ENCODE results near the gene SRRM2.

GRCh38 chr16:2736476-2737237 is 15.8 kb upstream of the SRRM2 start:
- TF ChIP-seq ZNF639 (CRISPR knock-in tag; conservative IDR thresholded peaks at IDR 0.05 in 1 of 2, IDR thresholded peaks at IDR 0.05 in 1 of 2) (no peak), ZNF197 (CRISPR knock-in tag; IDR thresholded peaks at IDR 0.05; ENCODE audit: low read depth) (no peak), TAF15 (IDR thresholded peaks at IDR 0.05; ENCODE audit: low read depth, low read length) (no peak), CTCF (IDR thresholded peaks at IDR 0.05 in 2 of 3, conservative IDR thresholded peaks at IDR 0.05 in 1 of 3; ENCODE audit: insufficient read depth in 2 of 3, low read depth in 1 of 3, low read length in 3 of 3) (no peak), IRF9 (tag; IDR thresholded peaks at IDR 0.05) (no peak), POLR2A (conservative IDR thresholded peaks at IDR 0.05) (no peak), CHD1 (IDR thresholded peaks at IDR 0.05; ENCODE audit: low read length) (no peak), GTF2F1 (IDR thresholded peaks at IDR 0.05; ENCODE audit: low read depth, low read length) (no peak)
